Measurements from ENCODE around the gene SF3B3. TPM values are rescaled to one million over a fixed set of nuclear protein-coding genes. Genes with fewer than 3 reads are reported as not detected.
A peak's percentile ranks its signal among the peaks of the same experiment; 100 is the strongest.

Gene SF3B3
- total RNA-seq, 1 donor = 142 TPM

GRCh38 chr16:70480127-70481105 is 43.2 kb upstream of the SF3B3 start:
- Histone ChIP-seq H3K27me3 (ENCODE audit: insufficient read depth, low read length) (no peaks in the 10 kb centered on the region), H3K4me1 (ENCODE audit: insufficient read depth, low read length) (peaks cover 22% of the 10 kb centered on the region), H3K36me3 (ENCODE audit: insufficient read depth, low read length) (peaks cover 35% of the 10 kb centered on the region), H3K9me3 (ENCODE audit: low read depth, low read length) (no peaks in the 10 kb centered on the region), H3K4me2 (ENCODE audit: insufficient read depth, low read length) (no peak overlapping the region), H3K79me2 (ENCODE audit: insufficient read depth, low read length) (no peaks in the 10 kb centered on the region), H4K20me1 (ENCODE audit: insufficient read depth, low read length) (no peaks in the 10 kb centered on the region), H2AFZ (ENCODE audit: low read length) (no peak overlapping the region), H3K27ac (ENCODE audit: low read depth, low read length) (no peak overlapping the region), H3K4me3 (ENCODE audit: insufficient read depth, low read length) (no peak overlapping the region)
- TF ChIP-seq, protein P1, sequence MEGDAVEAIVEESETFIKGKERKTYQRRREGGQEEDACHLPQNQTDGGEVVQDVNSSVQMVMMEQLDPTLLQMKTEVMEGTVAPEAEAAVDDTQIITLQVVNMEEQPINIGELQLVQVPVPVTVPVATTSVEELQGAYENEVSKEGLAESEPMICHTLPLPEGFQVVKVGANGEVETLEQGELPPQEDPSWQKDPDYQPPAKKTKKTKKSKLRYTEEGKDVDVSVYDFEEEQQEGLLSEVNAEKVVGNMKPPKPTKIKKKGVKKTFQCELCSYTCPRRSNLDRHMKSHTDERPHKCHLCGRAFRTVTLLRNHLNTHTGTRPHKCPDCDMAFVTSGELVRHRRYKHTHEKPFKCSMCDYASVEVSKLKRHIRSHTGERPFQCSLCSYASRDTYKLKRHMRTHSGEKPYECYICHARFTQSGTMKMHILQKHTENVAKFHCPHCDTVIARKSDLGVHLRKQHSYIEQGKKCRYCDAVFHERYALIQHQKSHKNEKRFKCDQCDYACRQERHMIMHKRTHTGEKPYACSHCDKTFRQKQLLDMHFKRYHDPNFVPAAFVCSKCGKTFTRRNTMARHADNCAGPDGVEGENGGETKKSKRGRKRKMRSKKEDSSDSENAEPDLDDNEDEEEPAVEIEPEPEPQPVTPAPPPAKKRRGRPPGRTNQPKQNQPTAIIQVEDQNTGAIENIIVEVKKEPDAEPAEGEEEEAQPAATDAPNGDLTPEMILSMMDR (IDR thresholded peaks at IDR 0.05; ENCODE audit: extremely low read depth, low read depth, low read length) = no peak
- DNase-seq (ENCODE audit: insufficient read length, low spot score, missing footprints) = peak; percentile 83

- DNase-seq (ENCODE audit: insufficient read length, low spot score, missing footprints) = peak; percentile 98
- no peaks in the 10 kb centered on the region for H3K79me2 ChIP-seq (ENCODE audit: insufficient read depth, low read length)
- TF ChIP-seq, protein P1 (IDR thresholded peaks at IDR 0.05; ENCODE audit: extremely low read depth, low read depth, low read length) = no peak
- no peaks in the 10 kb centered on the region for H4K20me1 ChIP-seq (ENCODE audit: insufficient read depth, low read length)
- peak overlapping the region; percentile 40 for H3K27ac ChIP-seq (ENCODE audit: low read depth, low read length)
- no peak overlapping the region for H2AFZ ChIP-seq (ENCODE audit: low read length)
- no peaks in the 10 kb centered on the region for H3K27me3 ChIP-seq (ENCODE audit: insufficient read depth, low read length)
- H3K4me1 ChIP-seq (ENCODE audit: insufficient read depth, low read length) = peaks cover 12% of the 10 kb centered on the region
- no peak overlapping the region for H3K4me3 ChIP-seq (ENCODE audit: insufficient read depth, low read length)
- H3K4me2 ChIP-seq (ENCODE audit: insufficient read depth, low read length) = no peak overlapping the region
- no peaks in the 10 kb centered on the region for H3K9me3 ChIP-seq (ENCODE audit: low read depth, low read length)
- peaks cover 35% of the 10 kb centered on the region for H3K36me3 ChIP-seq (ENCODE audit: insufficient read depth, low read length)
These were observed 41.6 kb upstream of the SF3B3 start for GRCh38 chr16:70481929-70482536.

DNA sequence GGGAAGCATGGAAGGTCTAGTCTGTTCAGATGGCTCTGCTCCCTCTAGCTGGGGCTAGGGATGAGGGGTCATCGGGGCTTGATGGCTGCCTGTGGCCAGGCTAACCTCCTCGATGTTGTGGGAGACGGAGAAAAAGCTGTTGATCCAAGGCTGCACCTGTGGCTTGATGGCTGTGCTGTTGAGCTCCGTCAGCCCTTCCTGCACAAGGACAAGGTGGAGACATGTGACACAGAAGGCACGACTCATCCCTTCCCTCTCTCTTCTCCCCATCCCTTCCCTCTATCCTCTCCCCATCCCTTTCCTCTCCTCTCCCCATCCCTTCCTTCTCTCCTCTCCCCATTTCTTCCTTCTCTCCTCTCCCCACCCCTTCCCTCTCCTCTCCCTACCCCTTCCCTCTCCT is 41.0 kb upstream of the SF3B3 start:
- Histone ChIP-seq H3K27ac (ENCODE audit: low read depth, low read length) (peak overlapping the region; percentile 40), H3K4me1 (ENCODE audit: insufficient read depth, low read length) (peaks cover 12% of the 10 kb centered on the region), H3K36me3 (ENCODE audit: insufficient read depth, low read length) (peaks cover 34% of the 10 kb centered on the region), H3K4me2 (ENCODE audit: insufficient read depth, low read length) (no peak overlapping the region), H4K20me1 (ENCODE audit: insufficient read depth, low read length) (no peaks in the 10 kb centered on the region), H2AFZ (ENCODE audit: low read length) (no peak overlapping the region), H3K9me3 (ENCODE audit: low read depth, low read length) (no peaks in the 10 kb centered on the region), H3K4me3 (ENCODE audit: insufficient read depth, low read length) (no peak overlapping the region), H3K27me3 (ENCODE audit: insufficient read depth, low read length) (no peaks in the 10 kb centered on the region), H3K79me2 (ENCODE audit: insufficient read depth, low read length) (no peaks in the 10 kb centered on the region)
- TF ChIP-seq, protein P1 (IDR thresholded peaks at IDR 0.05; ENCODE audit: extremely low read depth, low read depth, low read length) = no peak
- no peak for DNase-seq (ENCODE audit: insufficient read length, low spot score, missing footprints)

DNA sequence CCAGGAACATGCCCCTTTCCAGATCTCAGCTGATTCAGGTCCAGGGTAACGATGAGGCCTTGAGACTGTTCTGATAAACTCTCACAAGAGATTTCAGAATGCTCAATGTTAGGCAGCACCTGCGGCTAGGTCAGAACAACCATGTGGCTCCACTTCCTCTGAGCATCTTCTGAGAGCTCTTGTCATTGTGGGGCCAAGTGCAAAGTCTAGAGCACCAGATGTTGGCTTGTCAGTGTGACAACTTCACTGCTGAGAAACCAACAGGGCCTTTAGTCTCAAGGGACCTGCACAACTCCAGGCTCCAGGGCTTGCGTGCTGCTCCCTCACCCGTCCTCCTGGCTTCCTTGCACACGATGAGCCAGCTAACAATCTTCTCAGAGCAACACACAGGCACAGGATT is 40.2 kb upstream of the SF3B3 start:
- peaks cover 31% of the 10 kb centered on the region for H3K36me3 ChIP-seq (ENCODE audit: insufficient read depth, low read length)

More for the DNA sequence above, 40.2 kb upstream of the SF3B3 start:
- Histone ChIP-seq H3K4me1 (ENCODE audit: insufficient read depth, low read length) (peaks cover 12% of the 10 kb centered on the region), H4K20me1 (ENCODE audit: insufficient read depth, low read length) (no peaks in the 10 kb centered on the region), H3K9me3 (ENCODE audit: low read depth, low read length) (no peaks in the 10 kb centered on the region), H3K79me2 (ENCODE audit: insufficient read depth, low read length) (no peaks in the 10 kb centered on the region), H3K27ac (ENCODE audit: low read depth, low read length) (no peak overlapping the region), H3K4me3 (ENCODE audit: insufficient read depth, low read length) (no peak overlapping the region), H3K4me2 (ENCODE audit: insufficient read depth, low read length) (no peak overlapping the region), H2AFZ (ENCODE audit: low read length) (no peak overlapping the region), H3K27me3 (ENCODE audit: insufficient read depth, low read length) (no peaks in the 10 kb centered on the region)
- no peak for DNase-seq (ENCODE audit: insufficient read length, low spot score, missing footprints)
- TF ChIP-seq, protein P1 (IDR thresholded peaks at IDR 0.05; ENCODE audit: extremely low read depth, low read depth, low read length) = no peak
